CD14-positive monocyte (primary cell): Measurements from ENCODE around the gene POLDIP3. TPM values are rescaled to one million over a fixed set of nuclear protein-coding genes. Genes with fewer than 3 reads are reported as not detected.
"Not testable (repeated sequence)": the region's sequence is repeated elsewhere in the genome, so short reads cannot be mapped to it uniquely, and the experiment has no call there.

ENCODE experiments used
- DNase-seq, 3 donors: peaks; one replicate each; pipeline ENCODE4 v3.0.0-alpha.2; 2011 to 2022
- H2AFZ ChIP-seq: 2 replicates; pipeline ENCODE4 v1.6.0; 2012; ENCODE audit warnings: mild to moderate bottlenecking, low read depth, low read length, inconsistent platforms; ENCODE audit not compliant: insufficient read depth, poor library complexity, severe bottlenecking
- H3K27ac ChIP-seq, 2 donors: 1 replicate in 1 of 2; 2 replicates in 1 of 2; pipeline ENCODE4 v1.5.1; 2012 to 2013; ENCODE audit warnings: low read length in 2 of 2, control low read depth in 1 of 2, inconsistent platforms in 1 of 2, low read depth in 1 of 2, mild to moderate bottlenecking in 1 of 2
- H3K27me3 ChIP-seq, 2 donors: one replicate each; pipeline versions ENCODE4 v1.6.0 to v1.6.1; 2011 to 2013; ENCODE audit warnings: low read length in 2 of 2; ENCODE audit not compliant: control insufficient read depth in 2 of 2, insufficient read depth in 2 of 2
- H3K36me3 ChIP-seq, 2 donors: replicated peaks in 1 of 2; 1 replicate in 1 of 2; 2 replicates in 1 of 2; pipeline versions ENCODE4 v1.5.1 to v1.6.1; 2012 to 2013; ENCODE audit warnings: low read length in 2 of 2, control low read depth in 1 of 2, inconsistent platforms in 1 of 2, mild to moderate bottlenecking in 1 of 2; ENCODE audit not compliant: insufficient read depth in 2 of 2, control insufficient read depth in 1 of 2
- H3K4me1 ChIP-seq, 2 donors: 1 replicate in 1 of 2; 2 replicates in 1 of 2; pipeline versions ENCODE4 v1.5.1 to v1.6.1; 2012 to 2013; ENCODE audit warnings: low read length in 2 of 2, control low read depth in 1 of 2, inconsistent platforms in 1 of 2, mild to moderate bottlenecking in 1 of 2, moderate library complexity in 1 of 2; ENCODE audit not compliant: insufficient read depth in 2 of 2, control insufficient read depth in 1 of 2
- H3K4me2 ChIP-seq: replicated peaks from 2 replicates; pipeline ENCODE3; 2012; ENCODE audit warnings: low read length, moderate library complexity, mild to moderate bottlenecking; ENCODE audit not compliant: poor library complexity, severe bottlenecking; ENCODE audit errors: extremely low read depth
- H3K4me3 ChIP-seq, 3 experiments: fragments of 200-600 bp in 1 of 3; sonication (generic) in 1 of 3; replicated peaks in 1 of 3; 1 replicate in 2 of 3; 2 replicates in 1 of 3; pipeline ENCODE4 v1.5.1; 2011 to 2013; ENCODE audit warnings: low read length in 3 of 3, mild to moderate bottlenecking in 3 of 3, control low read depth in 2 of 3, low read depth in 2 of 3, inconsistent platforms in 1 of 3, moderate library complexity in 1 of 3
- H3K79me2 ChIP-seq: 2 replicates; pipeline ENCODE4 v1.6.0; 2012; ENCODE audit warnings: mild to moderate bottlenecking, control low read depth, inconsistent platforms, low read length, moderate library complexity; ENCODE audit not compliant: insufficient read depth
- H3K9ac ChIP-seq: 2 replicates; pipeline ENCODE4 v1.6.0; 2017; ENCODE audit warnings: low read length, mild to moderate bottlenecking; ENCODE audit not compliant: insufficient read depth, poor library complexity, severe bottlenecking
- H3K9me3 ChIP-seq, 2 donors: replicated peaks in 1 of 2; 1 replicate in 1 of 2; 2 replicates in 1 of 2; pipeline versions ENCODE4 v1.5.1 to v1.6.1; 2012 to 2013; ENCODE audit warnings: low read length in 2 of 2, control low read depth in 1 of 2; ENCODE audit not compliant: control insufficient read depth in 1 of 2, insufficient read depth in 1 of 2
- H4K20me1 ChIP-seq: 2 replicates; pipeline ENCODE4 v1.6.0; 2012; ENCODE audit warnings: mild to moderate bottlenecking, low read length, control low read depth, moderate library complexity; ENCODE audit not compliant: insufficient read depth
- H3K27ac Mint-ChIP-seq, 7 donors: one replicate each; pipeline ENCODE4 v1.8.0; 2020; ENCODE audit warnings: mild to moderate bottlenecking in 7 of 7, mixed read lengths in 7 of 7, moderate library complexity in 6 of 7, inconsistent platforms in 2 of 7
- H3K27me3 Mint-ChIP-seq, 3 donors: one replicate each; pipeline ENCODE4 v1.8.0; 2021 to 2022; ENCODE audit warnings: low read depth in 3 of 3, mild to moderate bottlenecking in 3 of 3, mixed read lengths in 3 of 3, moderate library complexity in 3 of 3, inconsistent platforms in 1 of 3
- H3K36me3 Mint-ChIP-seq, 2 donors: one replicate each; pipeline ENCODE4 v1.8.0; 2020; ENCODE audit warnings: mixed read lengths in 2 of 2, inconsistent platforms in 1 of 2, mild to moderate bottlenecking in 1 of 2
- H3K4me1 Mint-ChIP-seq: one replicate; pipeline ENCODE4 v1.8.0; 2020; ENCODE audit warnings: mild to moderate bottlenecking, mixed read lengths
- H3K4me3 Mint-ChIP-seq, 2 donors: one replicate each; pipeline ENCODE4 v1.8.0; 2020; ENCODE audit warnings: mild to moderate bottlenecking in 2 of 2, mixed read lengths in 2 of 2, moderate library complexity in 1 of 2
- H3K9me3 Mint-ChIP-seq, 7 donors: one replicate each; pipeline ENCODE4 v1.8.0; 2020 to 2022; ENCODE audit warnings: mixed read lengths in 7 of 7, mild to moderate bottlenecking in 6 of 7, moderate library complexity in 6 of 7, inconsistent platforms in 2 of 7
- WGBS: methylation state at CpG from one replicate; pipeline ENCODE4 v1.1.5; 2013; ENCODE audit warnings: missing lambda C conversion rate; ENCODE audit not compliant: insufficient coverage; 5-methylcytosine and 5-hydroxymethylcytosine counted together
- intact Hi-C, 2 donors: fragments of 100-400 bp; cut with micrococcal nuclease; formaldehyde crosslinking; loops; one replicate each; pipeline versions ENCODE4 v1.15.0 to v1.15.1; 2023
- polyA plus RNA-seq, 3 donors: library from polyadenylated mRNA; depleted of rRNA in 1 of 3; unstranded in 2 of 3; stranded (reverse) in 1 of 3; fragments of 300-500 nt in 2 of 3; fragments of >200 nt in 1 of 3; fragmentation: Illumina TruSeq in 2 of 3; gene quantifications; 1 replicate in 2 of 3; 2 replicates in 1 of 3; pipeline ENCODE4 v1.2.3, GENCODE V29; 2012 to 2021

The POLDIP3 gene
- polyA plus RNA-seq, 3 donors: 46.3 to 55.3 (median 53.8) TPM

DNA sequence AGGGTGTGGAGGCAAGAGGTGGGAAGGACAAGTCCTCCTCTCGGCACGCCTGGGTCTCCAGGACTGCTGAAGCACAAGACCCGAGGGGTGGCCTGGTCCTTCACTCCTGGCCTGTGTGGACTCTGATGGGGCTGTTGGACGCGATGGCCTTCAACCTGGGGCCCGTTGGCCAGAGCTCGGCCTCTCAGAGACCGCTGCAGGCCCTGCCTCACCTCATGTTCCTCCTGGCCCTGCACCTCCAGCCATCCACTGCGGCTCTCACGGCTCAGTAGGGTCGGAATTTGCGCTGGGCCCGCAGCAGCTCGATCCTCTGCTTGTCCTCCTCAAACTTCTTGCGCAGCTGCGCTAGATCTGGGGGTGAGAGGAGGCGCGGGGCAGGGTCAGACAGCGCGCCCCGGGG lies 40.2 kb downstream of the POLDIP3 start:
- H3K4me1 ChIP-seq, H3K27ac ChIP-seq, H3K9me3 Mint-ChIP-seq, DNase-seq, H3K9me3 ChIP-seq, H3K4me1 Mint-ChIP-seq, H2AFZ ChIP-seq, H3K4me3 ChIP-seq, H4K20me1 ChIP-seq, H3K27me3 ChIP-seq, H3K27me3 Mint-ChIP-seq, H3K9ac ChIP-seq, H3K27ac Mint-ChIP-seq, H3K4me2 ChIP-seq, H3K79me2 ChIP-seq, H3K4me3 Mint-ChIP-seq: not testable (repeated sequence)
- intact Hi-C loops: loop anchor here in 1 of 2 donors (5.0 kb wide), 1 partner anchor 67 kb away; no protein-coding TSS in a partner anchor
- H3K36me3 ChIP-seq: peaks cover 40 to 54% of the 10 kb centered on the region in 2 donors
- WGBS: 98% methylated on average over 6 of the region's 21 CpGs
- H3K36me3 Mint-ChIP-seq: peaks cover 26 to 72% of the 10 kb centered on the region in 2 donors

DNA sequence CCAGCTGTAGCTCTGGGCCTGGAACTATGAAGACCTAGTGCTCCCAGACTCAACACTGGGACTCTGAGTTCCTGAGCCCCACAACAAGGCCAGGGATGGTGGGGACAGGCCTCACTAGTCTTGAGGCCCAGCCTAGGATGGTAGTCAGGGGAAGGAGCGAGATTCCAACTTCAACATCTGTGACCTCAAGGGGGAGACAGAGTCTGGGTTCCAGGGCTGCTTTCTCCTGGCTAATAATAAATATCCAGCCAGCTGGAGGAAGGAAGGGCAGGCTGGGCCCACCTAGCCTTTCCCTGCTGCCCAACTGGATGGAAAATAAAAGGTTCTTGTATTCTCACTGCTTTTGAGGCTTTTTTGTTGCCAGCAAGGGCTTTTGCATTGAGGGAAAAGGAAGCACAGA lies 40.6 kb downstream of the POLDIP3 start:
- peaks cover 26 to 73% of the 10 kb centered on the region in 2 donors for H3K36me3 Mint-ChIP-seq
- not testable (repeated sequence) for H3K4me1 ChIP-seq

DNA sequence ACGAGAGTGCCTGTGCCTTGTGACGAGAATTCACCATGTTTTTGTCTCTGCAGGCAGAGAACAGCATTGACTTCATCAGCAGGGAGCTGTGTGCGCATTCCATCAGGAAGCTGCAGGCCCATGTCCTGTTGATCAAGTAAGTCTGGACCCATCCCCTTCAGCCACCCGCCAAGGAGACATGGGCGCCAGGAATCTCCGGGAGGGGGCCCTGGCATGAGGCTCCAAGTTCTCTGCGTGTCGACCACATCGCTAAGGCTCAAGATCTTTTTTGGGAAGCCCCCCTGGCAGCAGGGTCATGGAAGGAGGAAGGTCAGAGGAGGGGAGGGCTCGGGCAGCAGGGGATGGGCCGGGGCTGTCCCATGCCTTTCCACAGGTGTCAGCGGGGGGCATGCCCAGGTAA lies 43.6 kb downstream of the POLDIP3 start:
- WGBS: 89% methylated on average over 5 of the region's 12 CpGs

More for the DNA sequence above, 40.6 kb downstream of the POLDIP3 start:
- not testable (repeated sequence) for H3K4me3 ChIP-seq, H3K9ac ChIP-seq, H3K79me2 ChIP-seq, H2AFZ ChIP-seq, H3K9me3 Mint-ChIP-seq, H3K9me3 ChIP-seq, H4K20me1 ChIP-seq, H3K4me2 ChIP-seq, H3K4me1 Mint-ChIP-seq, H3K27ac ChIP-seq, DNase-seq, H3K4me3 Mint-ChIP-seq, H3K27me3 Mint-ChIP-seq, H3K27me3 ChIP-seq, H3K27ac Mint-ChIP-seq
- intact Hi-C loops: loop anchor here in 1 of 2 donors (5.0 kb wide), 1 partner anchor 67 kb away; no protein-coding TSS in a partner anchor
- peaks cover 40 to 54% of the 10 kb centered on the region in 2 donors for H3K36me3 ChIP-seq
- no CpG with 5 or more reads among the region's 1 CpG for WGBS

DNA sequence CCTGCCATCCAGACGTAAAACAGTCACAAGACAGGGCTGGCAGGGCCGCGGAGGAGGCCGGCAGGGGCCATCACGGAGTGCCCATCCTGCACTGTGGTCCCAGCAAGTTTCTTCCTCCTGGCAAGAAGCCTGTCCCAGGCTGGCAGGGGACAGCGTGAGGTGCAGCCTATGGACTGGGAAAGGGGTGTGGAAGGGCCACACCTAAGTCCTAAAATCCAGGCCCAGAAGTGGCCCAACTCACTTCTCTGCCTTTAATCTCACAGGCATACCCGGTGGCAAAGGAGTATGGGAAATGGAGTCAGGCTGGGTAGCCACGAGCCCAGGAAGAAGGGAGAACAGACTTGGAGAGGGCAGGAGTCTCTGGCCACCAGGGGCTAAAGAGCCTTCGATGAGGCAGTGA lies 44.1 kb downstream of the POLDIP3 start:
- not testable (repeated sequence) for H3K4me3 Mint-ChIP-seq, H2AFZ ChIP-seq, H3K27ac ChIP-seq, H3K27ac Mint-ChIP-seq, H3K4me3 ChIP-seq, H4K20me1 ChIP-seq, H3K4me1 Mint-ChIP-seq, H3K4me1 ChIP-seq, DNase-seq, H3K9me3 Mint-ChIP-seq, H3K9ac ChIP-seq, H3K27me3 ChIP-seq, H3K9me3 ChIP-seq, H3K4me2 ChIP-seq, H3K79me2 ChIP-seq, H3K27me3 Mint-ChIP-seq
- peaks cover 17 to 49% of the 10 kb centered on the region in 2 donors for H3K36me3 Mint-ChIP-seq
- peaks cover 27 to 34% of the 10 kb centered on the region in 2 donors for H3K36me3 ChIP-seq
- 88% methylated on average over 4 of the region's 9 CpGs for WGBS
- intact Hi-C loops: loop anchor here in 1 of 2 donors (5.0 kb wide), 1 partner anchor 63 kb away; no protein-coding TSS in a partner anchor

More for the DNA sequence above, 43.6 kb downstream of the POLDIP3 start:
- H3K4me3 ChIP-seq, H4K20me1 ChIP-seq, DNase-seq, H3K27me3 ChIP-seq, H3K9ac ChIP-seq, H2AFZ ChIP-seq, H3K27me3 Mint-ChIP-seq, H3K9me3 Mint-ChIP-seq, H3K4me2 ChIP-seq, H3K79me2 ChIP-seq, H3K4me1 Mint-ChIP-seq, H3K4me1 ChIP-seq, H3K9me3 ChIP-seq, H3K27ac ChIP-seq, H3K4me3 Mint-ChIP-seq: not testable (repeated sequence)
- intact Hi-C loops: loop anchor here in 1 of 2 donors (5.0 kb wide), 1 partner anchor 64 kb away; no protein-coding TSS in a partner anchor
- H3K36me3 Mint-ChIP-seq: peaks cover 17 to 53% of the 10 kb centered on the region in 2 donors
- H3K36me3 ChIP-seq: peaks cover 27 to 34% of the 10 kb centered on the region in 2 donors
- peak overlapping the region in 1 of 7 donors; percentile 50 for H3K27ac Mint-ChIP-seq
